MV-4-11 (cell line): ENCODE measurements around the gene GRK5.
"Not testable (repeated sequence)": the region's sequence is repeated elsewhere in the genome, so short reads cannot be mapped to it uniquely, and the experiment has no call there.

Experiments used
- DNase-seq: peaks from one replicate; lab custom pipeline; 2025; lab: John Stamatoyannopoulos, UW

GRK5 gene

DNA sequence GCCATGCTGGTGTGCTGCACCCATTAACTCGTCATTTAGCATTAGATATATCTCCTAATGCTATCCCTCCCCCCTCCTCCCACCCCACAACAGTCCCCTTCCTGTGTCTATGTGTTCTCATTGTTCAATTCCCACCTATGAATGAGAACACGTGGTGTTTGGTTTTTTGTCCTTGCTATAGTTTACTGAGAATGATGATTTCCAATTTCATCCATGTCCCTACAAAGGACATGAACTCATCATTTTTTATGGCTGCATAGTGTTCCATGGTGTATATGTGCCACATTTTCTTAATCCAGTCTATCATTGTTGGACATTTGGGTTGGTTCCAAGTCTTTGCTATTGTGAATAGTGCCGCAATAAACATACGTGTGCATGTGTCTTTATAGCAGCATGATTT lies 68.8 kb downstream of the GRK5 start:
- not testable (repeated sequence) for DNase-seq

- no peak for DNase-seq
These were observed 70.8 kb downstream of the GRK5 start for GRCh38 chr10:119278126-119278709.

- DNase-seq: no peak
These were observed 72.1 kb downstream of the GRK5 start for GRCh38 chr10:119279441-119279840.

DNA sequence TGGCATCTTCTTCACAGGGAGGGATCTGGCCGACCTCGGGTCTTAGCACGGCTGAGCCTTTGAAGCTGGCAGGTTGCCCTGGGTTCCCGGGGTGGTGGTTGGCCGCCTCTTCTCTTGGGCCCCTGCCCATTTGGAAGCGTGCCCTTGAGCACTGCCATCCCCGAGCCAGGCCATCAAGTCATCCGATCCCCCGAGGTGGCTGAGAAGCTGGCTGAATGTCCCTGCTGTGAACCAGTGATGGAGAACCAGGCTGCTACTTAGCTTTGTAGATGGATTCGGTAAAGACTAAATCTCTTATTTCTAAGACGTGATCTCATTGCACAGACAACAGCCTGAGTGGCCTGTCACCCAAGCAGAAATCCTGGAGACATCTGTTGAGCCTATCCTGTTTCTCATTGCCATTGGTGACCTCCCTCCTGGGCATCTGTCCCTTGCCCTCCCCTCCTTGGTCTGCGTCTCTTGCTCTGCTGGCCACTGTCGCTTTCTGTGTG lies 74.3 kb downstream of the GRK5 start:
- DNase-seq: no peak

DNA sequence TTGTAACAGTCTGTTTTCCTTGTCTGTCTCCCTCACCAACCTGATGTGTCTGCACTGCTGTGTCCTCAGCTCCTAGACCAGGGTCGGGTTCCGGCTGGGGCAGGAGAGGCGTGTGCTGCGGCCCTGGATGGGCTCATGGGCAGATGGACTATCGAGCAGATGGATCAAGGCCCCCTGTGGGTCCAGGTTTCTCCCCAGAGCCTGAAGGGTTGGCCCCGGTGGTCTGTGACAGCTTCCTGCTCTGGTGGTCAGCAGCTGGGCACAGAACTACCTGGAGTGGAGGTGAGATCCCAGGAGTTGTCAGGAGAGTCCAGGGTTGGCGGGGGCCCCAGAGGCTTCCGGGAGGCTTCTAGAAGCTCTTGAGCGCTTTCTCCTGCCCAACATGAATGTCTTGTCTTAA lies 75.1 kb downstream of the GRK5 start:
- DNase-seq: no peak

DNA sequence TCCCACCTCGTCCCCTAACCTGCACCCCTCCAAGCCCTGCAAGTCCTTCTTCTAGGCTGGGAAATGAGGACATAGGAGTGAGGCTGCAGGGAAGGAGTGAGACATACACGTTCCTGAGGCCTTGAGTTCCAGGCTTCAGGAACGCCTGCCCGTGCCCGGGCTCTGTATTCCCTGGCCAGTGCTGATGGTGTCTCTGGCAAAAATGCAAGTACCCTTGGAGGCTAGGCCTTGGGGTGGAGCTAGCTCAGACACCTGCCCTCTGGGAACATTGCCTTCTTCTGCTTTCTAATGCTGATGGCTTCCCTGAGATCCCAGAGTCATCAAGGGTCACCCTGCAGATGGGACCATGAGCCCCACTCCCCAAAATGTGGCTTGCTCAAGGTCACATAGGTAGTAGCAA lies 76.0 kb downstream of the GRK5 start:
- DNase-seq: no peak

GRCh38 chr10:119283818-119284217 lies 76.4 kb downstream of the GRK5 start:
- no peak for DNase-seq

GRCh38 chr10:119284679-119285096 lies 77.3 kb downstream of the GRK5 start:
- no peak for DNase-seq

- no peak for DNase-seq
These were observed 78.3 kb downstream of the GRK5 start for GRCh38 chr10:119285495-119286267.

DNA sequence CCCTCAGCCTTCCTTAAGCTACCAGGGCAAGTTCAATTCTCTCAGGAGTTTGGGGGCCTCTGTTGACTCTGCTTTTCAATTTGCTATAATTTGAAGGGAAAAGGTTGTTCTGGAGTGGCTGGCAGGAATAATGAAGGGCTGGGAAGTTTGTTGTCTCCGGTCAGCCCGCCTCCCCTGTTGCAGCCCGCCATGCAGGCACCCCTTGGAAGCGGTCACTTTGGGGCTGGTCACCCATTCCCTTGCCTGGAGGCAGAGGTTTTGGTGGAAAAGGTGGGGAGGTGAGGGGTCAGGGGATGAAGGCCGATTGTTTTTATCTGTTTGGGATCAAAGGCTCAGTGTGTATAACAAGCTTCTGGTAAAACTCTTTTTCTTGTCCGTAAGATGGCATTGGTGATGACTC lies 79.1 kb downstream of the GRK5 start:
- no peak for DNase-seq

GRCh38 chr10:119286983-119287633 lies 79.7 kb downstream of the GRK5 start:
- no peak for DNase-seq

- DNase-seq: no peak
These were observed 81.2 kb downstream of the GRK5 start for GRCh38 chr10:119288574-119289001.

DNA sequence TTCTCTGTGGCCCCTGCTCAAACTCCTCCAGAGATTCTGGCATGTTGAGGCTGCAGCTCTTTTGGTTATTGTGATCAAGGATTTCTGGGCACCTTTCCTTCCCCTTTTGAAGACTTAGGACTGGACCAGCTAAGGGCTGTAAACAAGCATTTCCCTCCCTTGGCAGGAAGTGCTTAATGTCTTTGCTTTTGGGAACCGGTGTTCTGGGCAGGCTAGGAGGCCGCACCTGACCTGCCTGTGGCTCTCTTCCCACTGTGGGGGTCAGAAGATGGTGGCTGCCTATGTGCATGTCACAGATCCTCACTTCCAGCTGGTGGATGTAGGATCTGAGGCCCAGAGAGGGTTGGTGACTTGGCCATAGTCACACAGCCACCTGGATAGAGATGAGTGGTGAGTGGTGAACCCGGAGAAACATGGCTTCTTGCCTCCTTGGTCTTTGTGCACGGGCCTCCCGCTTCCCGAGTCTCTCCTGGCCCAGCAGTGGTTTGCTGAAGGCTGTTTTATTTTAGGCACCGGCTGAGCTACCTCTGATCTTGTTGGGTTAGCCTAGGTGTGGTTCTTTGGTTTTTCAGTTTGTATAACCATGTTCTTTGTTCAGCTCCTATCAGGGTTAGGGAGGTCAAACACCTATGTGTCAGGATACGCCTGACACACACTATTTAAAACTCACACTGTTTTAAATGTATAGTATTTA lies 82.0 kb downstream of the GRK5 start:
- DNase-seq: no peak

GRCh38 chr10:119290301-119291048 lies 83.1 kb downstream of the GRK5 start:
- no peak for DNase-seq

DNA sequence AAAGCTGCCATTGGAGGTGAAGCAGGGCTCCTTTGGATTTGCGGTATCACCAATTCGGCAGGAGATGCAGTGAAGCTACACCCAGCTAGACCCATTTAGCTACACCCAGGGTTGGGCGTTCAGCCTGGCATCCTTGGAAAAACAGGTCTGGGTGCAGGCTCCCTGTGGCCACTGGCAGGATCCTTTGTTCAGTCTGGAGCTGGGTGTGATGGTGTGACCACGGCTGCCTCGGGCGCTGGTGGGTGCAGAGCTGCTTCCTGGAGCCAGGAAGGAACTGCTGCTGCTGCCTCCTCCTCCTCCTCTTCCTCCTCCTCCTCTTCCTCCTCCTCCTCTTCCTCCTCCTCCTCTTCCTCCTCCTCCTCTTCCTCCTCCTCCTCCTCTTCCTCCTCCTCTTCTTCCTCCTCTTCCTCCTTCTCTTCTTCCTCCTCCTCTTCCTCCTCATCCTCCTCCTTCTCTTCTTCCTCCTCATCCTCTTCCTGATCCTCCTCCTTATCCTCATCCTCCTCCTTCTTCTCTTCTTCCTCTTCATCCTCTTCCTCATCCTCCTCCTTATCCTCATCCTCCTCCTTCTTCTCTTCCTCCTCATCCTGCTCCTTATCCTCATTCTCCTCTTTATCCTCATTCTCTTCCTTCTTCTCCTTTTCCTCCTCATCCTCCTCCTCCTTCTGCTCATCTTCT lies 84.0 kb downstream of the GRK5 start:
- no peak for DNase-seq

- DNase-seq: no peak
These were observed 85.8 kb downstream of the GRK5 start for GRCh38 chr10:119292968-119293760.

DNA sequence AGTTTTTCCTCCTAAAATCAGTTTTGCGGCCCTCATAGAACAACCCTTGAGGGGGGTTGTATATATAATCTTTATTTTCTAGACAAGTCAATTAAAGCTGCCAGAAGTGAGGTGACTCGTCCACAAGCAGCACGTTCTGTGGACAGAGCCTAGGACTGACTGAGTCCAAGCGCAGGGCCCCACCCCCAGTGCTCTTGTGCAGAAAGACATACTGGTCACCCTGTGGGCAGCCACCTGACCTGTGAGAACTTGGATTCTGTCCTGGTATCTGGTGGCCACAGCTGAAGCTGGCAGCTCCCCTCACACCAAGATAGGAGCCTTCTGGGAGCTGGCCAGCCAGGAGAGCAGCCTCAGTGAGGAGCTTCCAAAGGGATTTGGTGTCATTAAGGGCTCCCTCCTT lies 89.3 kb downstream of the GRK5 start:
- no peak for DNase-seq

GRCh38 chr10:119297207-119297968 lies 90.0 kb downstream of the GRK5 start:
- DNase-seq: no peak

DNA sequence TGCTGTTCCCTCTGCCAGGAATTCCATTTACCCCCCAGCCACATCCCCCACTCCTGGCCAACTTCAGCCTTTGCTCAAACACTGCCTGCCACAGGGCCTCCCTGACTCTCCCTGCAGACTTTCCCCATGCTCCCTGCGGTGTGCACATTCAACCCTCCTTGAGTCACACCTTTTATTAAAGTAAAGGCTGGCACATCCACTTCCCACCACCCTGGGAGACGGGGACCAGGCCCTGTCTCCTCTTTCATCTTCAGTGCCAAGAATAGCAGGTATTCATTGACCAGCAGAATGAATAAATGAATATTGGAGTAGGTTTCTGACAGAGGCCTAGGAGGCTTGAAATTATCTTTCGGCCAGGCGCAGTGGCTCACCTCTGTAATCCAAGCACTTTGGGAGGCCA lies 91.4 kb downstream of the GRK5 start:
- no peak for DNase-seq

DNA sequence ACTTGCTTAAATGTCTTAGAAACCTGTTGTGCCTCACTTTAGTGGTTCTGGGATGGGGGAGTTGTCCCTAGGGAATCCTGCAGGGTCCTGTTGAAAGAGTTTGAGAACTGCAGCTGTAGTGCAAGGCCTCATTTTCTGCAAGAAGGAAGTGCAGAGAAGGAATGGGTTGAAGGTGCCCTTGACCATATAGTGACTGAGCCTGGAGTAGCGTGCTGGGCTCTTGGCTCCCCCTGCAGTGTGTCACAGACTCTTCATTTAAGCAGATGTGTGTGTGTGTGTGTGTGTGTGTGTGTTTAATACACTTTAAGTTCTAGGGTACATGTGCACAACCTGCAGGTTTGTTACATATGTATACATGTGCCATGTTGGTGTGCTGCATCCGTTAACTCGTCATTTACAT lies 92.2 kb downstream of the GRK5 start:
- peak; percentile 28 for DNase-seq
